ENCODE results near the gene FRMD1. TPM values are rescaled to one million over a fixed set of nuclear protein-coding genes. Genes with fewer than 3 reads are reported as not detected.

The FRMD1 gene
- total and polyA plus RNA-seq, 12 donors = 0.12 to 1.3 (median 0.21) TPM; not detected in 4

- H3K4me3 ChIP-seq = no peak overlapping the region
- TF ChIP-seq CTCF (IDR thresholded peaks at IDR 0.05) = no peak
- DNase-seq (no peak), ATAC-seq (no peak)
- no peaks in the 10 kb centered on the region for H3K9me3 ChIP-seq
- H3K27ac ChIP-seq = no peak overlapping the region
- 96 to 97% methylated on average over 11 of the region's 11 CpGs for WGBS, 2 donors
- intact Hi-C loops (cut with DNase I) = loop anchor here in 7 of 10 donors (5.0 kb wide), 2 partner anchors 54 to 209 kb away; no protein-coding TSS in a partner anchor
- no peaks in the 10 kb centered on the region for H3K27me3 ChIP-seq
- no peaks in the 10 kb centered on the region for H3K36me3 ChIP-seq
- peaks cover 0 to 5% (median 0%) of the 10 kb centered on the region in 9 donors for H3K4me1 ChIP-seq
Observed at GRCh38 chr6:168116438-168116974, 37.5 kb upstream of the FRMD1 start.

GRCh38 chr6:168115748-168116437, 36.9 kb upstream of the FRMD1 start:
- Histone ChIP-seq H3K27me3 (no peaks in the 10 kb centered on the region), H3K4me1 (peaks cover 0 to 5% (median 0%) of the 10 kb centered on the region in 9 donors), H3K27ac (no peak overlapping the region), H3K4me3 (no peak overlapping the region), H3K9me3 (no peaks in the 10 kb centered on the region), H3K36me3 (no peaks in the 10 kb centered on the region)
- ATAC-seq (no peak), DNase-seq (no peak)
- intact Hi-C loops (cut with DNase I) = loop anchor here in 7 of 10 donors (5.0 kb wide), 2 partner anchors 54 to 209 kb away; no protein-coding TSS in a partner anchor
- TF ChIP-seq CTCF (IDR thresholded peaks at IDR 0.05) = no peak
- 67 to 95% methylated on average over 5 of the region's 5 CpGs for WGBS, 2 donors

GRCh38 chr6:168113226-168113625, 34.2 kb upstream of the FRMD1 start:
- no peak overlapping the region for H3K27ac ChIP-seq
- no peaks in the 10 kb centered on the region for H3K36me3 ChIP-seq
- no peaks in the 10 kb centered on the region for H3K9me3 ChIP-seq
- intact Hi-C loops (cut with DNase I) = no loop called here
- no peaks in the 10 kb centered on the region for H3K27me3 ChIP-seq
- DNase-seq = no peak
- WGBS, 2 donors = 92 to 96% methylated on average over 8 of the region's 8 CpGs
- no peak for ATAC-seq
- no peak for TF ChIP-seq CTCF (IDR thresholded peaks at IDR 0.05)
- peaks cover 0 to 6% (median 0%) of the 10 kb centered on the region in 9 donors for H3K4me1 ChIP-seq
- H3K4me3 ChIP-seq = no peak overlapping the region

DNA sequence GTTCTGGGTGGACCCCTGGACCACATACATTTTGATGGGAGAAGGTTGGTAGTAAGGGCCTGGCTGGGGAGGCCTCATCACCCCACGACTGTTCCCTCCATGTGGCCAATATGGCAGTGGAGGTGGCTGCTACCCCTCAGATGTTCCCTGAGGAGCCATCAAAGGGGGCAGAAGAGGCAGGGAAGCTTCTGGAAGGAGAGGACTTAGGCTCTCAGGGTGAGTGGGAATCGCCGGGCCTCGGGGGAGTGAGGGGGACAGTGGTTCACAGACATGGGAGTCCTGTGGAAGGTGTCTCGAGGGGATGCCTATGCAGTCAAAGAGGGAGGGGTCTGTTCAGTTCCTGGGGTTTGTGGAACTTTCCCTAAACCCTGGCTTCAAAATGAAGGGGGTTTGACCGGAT, 32.9 kb upstream of the FRMD1 start:
- no peak for ATAC-seq
- H3K4me3 ChIP-seq = no peak overlapping the region
- 94 to 95% methylated on average over 6 of the region's 6 CpGs for WGBS, 2 donors
- H3K4me1 ChIP-seq = peaks cover 0 to 16% (median 10%) of the 10 kb centered on the region in 9 donors
- H3K27ac ChIP-seq = no peak overlapping the region
- no peak for TF ChIP-seq CTCF (IDR thresholded peaks at IDR 0.05)
- no peaks in the 10 kb centered on the region for H3K36me3 ChIP-seq
- no peak for DNase-seq
- H3K9me3 ChIP-seq = no peaks in the 10 kb centered on the region
- H3K27me3 ChIP-seq = no peaks in the 10 kb centered on the region
- intact Hi-C loops (cut with DNase I) = no loop called here

All from heart right ventricle (tissue), 16 donors.